Esophagus squamous epithelium (tissue), 5 donors: ENCODE data around the gene HPD. TPM values are rescaled to one million over a fixed set of nuclear protein-coding genes. Genes with fewer than 3 reads are reported as not detected.

Experiments
- DNase-seq: peaks from one replicate; lab custom pipeline; 2025; lab: John Stamatoyannopoulos, UW
- H3K27ac ChIP-seq, 4 donors: fragments of 200-600 bp; sonication (generic); one replicate each; pipeline ENCODE4 v1.5.1; 2016 to 2019; ENCODE audit warnings: mild to moderate bottlenecking in 1 of 4
- H3K27me3 ChIP-seq, 4 donors: fragments of 200-600 bp; sonication (generic); 1 replicate in 3 of 4; 2 replicates in 1 of 4; pipeline versions ENCODE4 v1.5.1 to v1.6.0; 2017 to 2021; ENCODE audit warnings: antibody characterized with exemption in 1 of 4
- H3K36me3 ChIP-seq, 3 donors: fragments of 200-600 bp; sonication (generic); one replicate each; pipeline ENCODE4 v1.5.1; 2016 to 2019
- H3K4me1 ChIP-seq, 3 donors: fragments of 200-600 bp; sonication (generic); one replicate each; pipeline ENCODE4 v1.5.1; 2017 to 2019
- H3K4me3 ChIP-seq, 4 donors: fragments of 200-600 bp; sonication (generic); 1 replicate in 3 of 4; 2 replicates in 1 of 4; pipeline ENCODE4 v1.5.1; 2016 to 2019; ENCODE audit warnings: mild to moderate bottlenecking in 2 of 4, moderate library complexity in 1 of 4
- H3K9me3 ChIP-seq, 3 donors: fragments of 200-600 bp; sonication (generic); one replicate each; pipeline ENCODE4 v1.5.1; 2016 to 2019
- POLR2A ChIP-seq, 4 donors: fragments of 450-650 bp; IDR thresholded peaks; one replicate each; pipeline ENCODE4 v1.6.1; 2017; ENCODE audit warnings: antibody characterized with exemption in 4 of 4, mild to moderate bottlenecking in 4 of 4, moderate library complexity in 3 of 4
- WGBS, 2 donors: methylation state at CpG; one replicate each; pipeline ENCODE4 v1.1.5; 2018; 5-methylcytosine and 5-hydroxymethylcytosine counted together
- intact Hi-C: fragments of 100-400 bp; cut with DNase I; formaldehyde crosslinking; loops from one replicate; pipeline ENCODE4 v1.15.0; 2022
- total RNA-seq, 4 donors: library from RNA; depleted of rRNA; stranded (reverse); fragments of >200 nt; gene quantifications; one replicate each; pipeline ENCODE4 v1.1.0, GENCODE V29; 2016
- TF ChIP-seq, protein P1 (sequence below), 6 experiments: fragments of 450-650 bp in 4 of 6; fragments of 200-600 bp in 2 of 6; sonication (generic) in 2 of 6; IDR thresholded peaks; one replicate each; pipeline ENCODE4 v1.5.1; 2016 to 2019; ENCODE audit warnings: antibody characterized with exemption in 6 of 6, mild to moderate bottlenecking in 4 of 6, moderate library complexity in 4 of 6
- donor health status: DM: yes; HTN: yes; CAD: no.

HPD gene
- total RNA-seq, 4 donors from 2014 or later: 1.3 TPM; not detected in 3

DNA sequence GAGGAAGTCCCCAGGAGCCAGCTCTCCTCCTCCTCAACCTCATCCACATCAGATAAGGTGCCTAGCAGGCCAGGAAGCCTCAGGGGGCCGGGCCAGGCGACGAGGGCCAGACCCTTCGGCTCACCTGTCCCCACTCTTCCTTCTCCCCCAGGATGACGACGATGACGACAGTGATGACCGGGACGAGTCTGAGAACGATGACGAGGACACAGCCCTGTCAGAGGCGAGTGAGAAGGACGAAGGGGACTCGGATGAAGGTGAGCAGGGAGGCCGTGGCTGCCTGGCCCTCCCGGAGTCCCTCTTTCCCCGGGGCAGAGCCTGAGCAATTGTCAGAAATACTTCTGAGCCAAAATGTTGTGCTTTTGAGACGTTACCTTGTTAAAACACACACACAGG, 41.0 kb downstream of the HPD start:
- DNase-seq: no peak
- no peaks in the 10 kb centered on the region for H3K9me3 ChIP-seq
- H3K4me3 ChIP-seq: no peak overlapping the region
- TF ChIP-seq, protein P1, sequence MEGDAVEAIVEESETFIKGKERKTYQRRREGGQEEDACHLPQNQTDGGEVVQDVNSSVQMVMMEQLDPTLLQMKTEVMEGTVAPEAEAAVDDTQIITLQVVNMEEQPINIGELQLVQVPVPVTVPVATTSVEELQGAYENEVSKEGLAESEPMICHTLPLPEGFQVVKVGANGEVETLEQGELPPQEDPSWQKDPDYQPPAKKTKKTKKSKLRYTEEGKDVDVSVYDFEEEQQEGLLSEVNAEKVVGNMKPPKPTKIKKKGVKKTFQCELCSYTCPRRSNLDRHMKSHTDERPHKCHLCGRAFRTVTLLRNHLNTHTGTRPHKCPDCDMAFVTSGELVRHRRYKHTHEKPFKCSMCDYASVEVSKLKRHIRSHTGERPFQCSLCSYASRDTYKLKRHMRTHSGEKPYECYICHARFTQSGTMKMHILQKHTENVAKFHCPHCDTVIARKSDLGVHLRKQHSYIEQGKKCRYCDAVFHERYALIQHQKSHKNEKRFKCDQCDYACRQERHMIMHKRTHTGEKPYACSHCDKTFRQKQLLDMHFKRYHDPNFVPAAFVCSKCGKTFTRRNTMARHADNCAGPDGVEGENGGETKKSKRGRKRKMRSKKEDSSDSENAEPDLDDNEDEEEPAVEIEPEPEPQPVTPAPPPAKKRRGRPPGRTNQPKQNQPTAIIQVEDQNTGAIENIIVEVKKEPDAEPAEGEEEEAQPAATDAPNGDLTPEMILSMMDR (IDR thresholded peaks at IDR 0.05): no peak
- TF ChIP-seq POLR2A (IDR thresholded peaks at IDR 0.05): no peak
- intact Hi-C loops: loop anchor here (10.0 kb wide), 1 partner anchor 67 kb away; the partner anchor contains the start of gene PSMD9
- H3K27me3 ChIP-seq: no peaks in the 10 kb centered on the region
- H3K27ac ChIP-seq: no peak overlapping the region
- WGBS, 2 donors: 92 to 95% methylated on average over 15 to 18 of the region's 18 CpGs
- H3K36me3 ChIP-seq: peaks cover 64 to 100% (median 72%) of the 10 kb centered on the region in 3 donors
- H3K4me1 ChIP-seq: peaks cover 13 to 14% (median 13%) of the 10 kb centered on the region in 3 donors

DNA sequence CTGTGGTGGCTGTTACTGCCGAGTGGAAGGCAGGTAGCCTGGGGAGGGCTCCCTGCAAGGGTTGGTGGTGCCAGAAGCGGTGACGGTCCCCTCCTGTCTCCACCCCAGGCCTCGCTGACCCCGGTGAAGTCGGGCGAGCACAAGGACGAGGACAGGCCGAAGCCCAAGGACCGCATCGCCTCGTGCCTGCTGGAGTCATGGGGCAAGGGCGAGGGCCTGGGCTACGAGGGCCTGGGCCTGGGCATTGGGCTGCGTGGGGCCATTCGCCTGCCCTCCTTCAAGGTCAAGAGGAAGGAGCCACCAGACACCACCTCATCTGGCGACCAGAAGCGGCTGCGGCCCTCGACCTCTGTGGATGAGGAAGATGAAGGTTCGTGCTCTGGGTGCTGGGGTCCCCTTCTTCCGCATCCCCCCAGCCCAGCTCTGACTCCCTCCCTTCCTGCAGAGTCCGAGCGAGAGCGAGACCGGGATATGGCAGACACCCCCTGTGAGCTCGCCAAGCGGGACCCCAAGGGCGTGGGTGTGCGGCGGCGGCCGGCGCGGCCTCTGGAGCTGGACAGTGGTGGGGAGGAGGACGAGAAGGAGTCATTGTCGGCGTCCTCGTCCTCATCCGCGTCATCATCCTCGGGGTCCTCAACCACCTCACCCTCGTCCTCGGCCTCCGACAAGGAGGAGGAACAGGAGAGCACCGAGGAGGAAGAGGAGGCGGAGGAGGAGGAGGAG, 41.6 kb downstream of the HPD start:
- no peaks in the 10 kb centered on the region for H3K27me3 ChIP-seq
- intact Hi-C loops: loop anchor here (10.0 kb wide), 1 partner anchor 68 kb away; the partner anchor contains the start of gene PSMD9
- 92 to 95% methylated on average over 16 to 25 of the region's 47 CpGs for WGBS, 2 donors
- H3K4me3 ChIP-seq: no peak overlapping the region
- H3K36me3 ChIP-seq: peaks cover 60 to 96% (median 67%) of the 10 kb centered on the region in 3 donors
- H3K27ac ChIP-seq: no peak overlapping the region
- DNase-seq: no peak
- H3K9me3 ChIP-seq: no peaks in the 10 kb centered on the region
- peaks cover 17 to 20% (median 18%) of the 10 kb centered on the region in 3 donors for H3K4me1 ChIP-seq
- TF ChIP-seq, protein P1 (IDR thresholded peaks at IDR 0.05): no peak
- TF ChIP-seq POLR2A (IDR thresholded peaks at IDR 0.05): no peak

DNA sequence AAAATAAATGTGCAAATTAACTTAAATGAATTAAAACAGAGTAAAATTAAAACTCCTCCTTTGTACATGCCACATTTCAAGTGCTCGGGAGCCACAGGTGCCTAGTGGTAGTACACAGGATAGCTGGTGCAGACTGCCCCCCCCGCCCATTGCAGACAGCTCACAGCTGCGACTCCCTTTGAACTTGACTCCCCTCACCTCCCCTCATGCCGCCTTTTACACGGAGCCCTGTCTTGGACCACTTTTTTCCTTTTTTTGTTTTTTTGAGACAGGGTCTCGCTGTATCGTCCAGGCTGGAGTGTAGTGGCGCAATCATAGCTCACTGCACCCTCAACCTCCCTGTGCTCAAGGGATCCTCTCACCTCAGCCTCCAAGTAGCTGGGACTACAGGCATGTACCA, 43.4 kb downstream of the HPD start:
- DNase-seq: no peak
- H3K4me1 ChIP-seq: peaks cover 33 to 38% (median 34%) of the 10 kb centered on the region in 3 donors
- TF ChIP-seq, protein P1 (IDR thresholded peaks at IDR 0.05): no peak
- TF ChIP-seq POLR2A (IDR thresholded peaks at IDR 0.05): no peak
- H3K27me3 ChIP-seq: no peaks in the 10 kb centered on the region
- H3K36me3 ChIP-seq: peaks cover 58 to 93% (median 63%) of the 10 kb centered on the region in 3 donors
- intact Hi-C loops: loop anchor here (10.0 kb wide), 1 partner anchor 70 kb away; the partner anchor contains the start of gene PSMD9
- WGBS, 2 donors: 86 to 96% methylated on average over 8 of the region's 8 CpGs
- no peak overlapping the region for H3K27ac ChIP-seq
- no peak overlapping the region for H3K4me3 ChIP-seq
- no peaks in the 10 kb centered on the region for H3K9me3 ChIP-seq

DNA sequence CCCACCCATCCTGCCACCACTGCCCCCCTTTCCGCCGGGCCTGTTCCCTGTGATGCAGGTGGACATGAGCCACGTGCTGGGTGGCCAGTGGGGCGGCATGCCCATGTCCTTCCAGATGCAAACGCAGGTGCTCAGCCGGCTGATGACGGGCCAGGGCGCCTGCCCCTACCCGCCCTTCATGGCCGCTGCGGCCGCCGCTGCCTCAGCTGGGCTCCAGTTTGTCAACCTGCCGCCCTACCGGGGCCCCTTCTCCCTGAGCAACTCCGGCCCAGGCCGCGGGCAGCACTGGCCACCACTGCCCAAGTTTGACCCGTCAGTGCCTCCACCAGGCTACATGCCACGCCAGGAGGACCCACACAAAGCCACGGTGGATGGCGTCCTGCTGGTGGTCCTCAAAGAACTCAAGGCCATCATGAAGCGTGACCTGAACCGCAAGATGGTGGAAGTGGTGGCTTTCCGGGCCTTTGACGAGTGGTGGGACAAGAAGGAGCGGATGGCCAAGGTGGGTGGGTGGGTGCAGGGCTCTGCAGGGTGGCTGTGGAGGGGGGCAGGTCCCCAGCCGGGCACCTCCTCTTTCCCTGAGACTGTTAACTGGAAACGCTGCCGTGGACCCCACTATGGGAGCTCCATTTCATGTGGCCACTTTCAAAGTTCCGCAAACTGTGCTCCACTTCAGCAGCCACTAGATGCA, 44.1 kb downstream of the HPD start:
- WGBS, 2 donors: 97% methylated on average over 6 of the region's 31 CpGs
- intact Hi-C loops: loop anchor here (10.0 kb wide), 1 partner anchor 70 kb away; the partner anchor contains the start of gene PSMD9
- no peak for TF ChIP-seq POLR2A (IDR thresholded peaks at IDR 0.05)
- TF ChIP-seq, protein P1 (IDR thresholded peaks at IDR 0.05): no peak
- Histone ChIP-seq H3K9me3 (no peaks in the 10 kb centered on the region), H3K27me3 (no peaks in the 10 kb centered on the region), H3K27ac (no peak overlapping the region), H3K4me1 (peaks cover 34 to 45% (median 36%) of the 10 kb centered on the region in 3 donors), H3K36me3 (peaks cover 60 to 93% (median 63%) of the 10 kb centered on the region in 3 donors), H3K4me3 (no peak overlapping the region)
- DNase-seq: no peak
